ENCODE measurements around the gene KLF4. TPM values are rescaled to one million over a fixed set of nuclear protein-coding genes. Genes with fewer than 3 reads are reported as not detected.

Gene KLF4
- total RNA-seq, 4 donors from 2014 or later, result 67.4 to 82.5 (median 69.6) TPM

DNA sequence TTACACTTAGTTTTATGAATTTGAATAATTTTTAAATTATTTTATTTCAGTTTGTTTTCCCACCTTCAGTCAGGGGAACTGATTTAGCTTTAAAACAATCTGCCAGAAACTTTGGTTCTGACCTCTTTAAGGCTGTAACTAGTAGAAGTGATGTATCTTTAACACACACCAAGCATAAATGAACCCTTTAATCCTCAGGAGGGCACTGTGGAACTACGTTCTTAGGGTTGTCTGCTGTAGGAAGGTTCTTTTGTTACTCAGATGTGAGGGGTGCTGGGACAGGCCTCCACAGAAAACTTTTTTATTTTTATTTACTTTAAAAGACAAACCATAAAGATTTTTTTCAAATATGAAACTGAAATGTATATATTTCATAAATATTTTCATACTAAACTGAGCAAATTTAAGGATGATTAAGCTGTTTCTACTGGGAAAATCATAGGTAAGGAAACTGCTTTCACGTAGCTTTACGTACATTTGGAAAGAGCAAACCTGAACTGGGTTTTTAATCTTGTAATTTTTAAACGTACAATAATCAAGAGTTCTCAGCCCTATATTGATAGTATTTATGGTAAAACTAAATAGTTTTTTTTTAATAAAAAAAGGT, 5.3 kb downstream of the KLF4 start:
- TF ChIP-seq, protein P1, sequence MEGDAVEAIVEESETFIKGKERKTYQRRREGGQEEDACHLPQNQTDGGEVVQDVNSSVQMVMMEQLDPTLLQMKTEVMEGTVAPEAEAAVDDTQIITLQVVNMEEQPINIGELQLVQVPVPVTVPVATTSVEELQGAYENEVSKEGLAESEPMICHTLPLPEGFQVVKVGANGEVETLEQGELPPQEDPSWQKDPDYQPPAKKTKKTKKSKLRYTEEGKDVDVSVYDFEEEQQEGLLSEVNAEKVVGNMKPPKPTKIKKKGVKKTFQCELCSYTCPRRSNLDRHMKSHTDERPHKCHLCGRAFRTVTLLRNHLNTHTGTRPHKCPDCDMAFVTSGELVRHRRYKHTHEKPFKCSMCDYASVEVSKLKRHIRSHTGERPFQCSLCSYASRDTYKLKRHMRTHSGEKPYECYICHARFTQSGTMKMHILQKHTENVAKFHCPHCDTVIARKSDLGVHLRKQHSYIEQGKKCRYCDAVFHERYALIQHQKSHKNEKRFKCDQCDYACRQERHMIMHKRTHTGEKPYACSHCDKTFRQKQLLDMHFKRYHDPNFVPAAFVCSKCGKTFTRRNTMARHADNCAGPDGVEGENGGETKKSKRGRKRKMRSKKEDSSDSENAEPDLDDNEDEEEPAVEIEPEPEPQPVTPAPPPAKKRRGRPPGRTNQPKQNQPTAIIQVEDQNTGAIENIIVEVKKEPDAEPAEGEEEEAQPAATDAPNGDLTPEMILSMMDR (IDR thresholded peaks at IDR 0.05; ENCODE audit: low read depth), result no peak

DNA sequence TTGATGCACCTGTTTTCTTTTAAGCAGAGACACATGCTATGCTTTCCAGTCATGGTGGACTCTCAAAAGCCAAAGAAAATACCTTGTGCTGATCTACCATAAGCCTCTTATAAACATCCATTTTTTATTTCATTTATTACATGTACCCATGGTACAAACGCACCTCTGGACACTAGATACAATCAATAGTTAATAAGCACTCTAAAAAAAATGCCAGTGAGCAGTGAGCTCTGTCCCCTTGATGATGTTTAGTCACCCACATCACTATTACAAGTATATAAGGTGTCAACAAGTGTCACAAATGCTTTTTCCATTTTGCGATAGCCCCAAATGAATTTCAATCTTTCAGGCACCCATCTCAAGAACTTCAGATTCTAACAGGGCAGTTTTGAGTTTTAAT, 5.9 kb downstream of the KLF4 start:
- TF ChIP-seq, protein P1 (IDR thresholded peaks at IDR 0.05; ENCODE audit: low read depth), result no peak

DNA sequence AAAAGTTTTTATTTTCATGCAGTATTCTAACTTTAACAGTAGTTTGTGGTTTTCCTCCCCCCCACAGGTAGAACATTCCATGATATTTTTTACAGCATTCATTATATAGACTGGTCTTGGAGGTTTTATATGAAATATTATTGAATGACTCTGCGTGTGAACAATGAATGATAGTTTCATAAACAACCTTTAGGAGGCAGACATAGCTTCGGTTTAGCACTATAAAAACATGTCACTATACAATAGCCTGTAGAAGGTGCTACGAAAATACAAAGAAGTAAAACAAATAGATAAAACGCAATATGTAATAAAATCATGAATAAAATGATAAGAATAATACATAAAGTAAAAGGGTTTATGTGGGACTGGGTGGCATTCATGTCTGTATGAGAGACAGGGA, 8.5 kb downstream of the KLF4 start:
- TF ChIP-seq, protein P1 (IDR thresholded peaks at IDR 0.05; ENCODE audit: low read depth), result no peak

DNA sequence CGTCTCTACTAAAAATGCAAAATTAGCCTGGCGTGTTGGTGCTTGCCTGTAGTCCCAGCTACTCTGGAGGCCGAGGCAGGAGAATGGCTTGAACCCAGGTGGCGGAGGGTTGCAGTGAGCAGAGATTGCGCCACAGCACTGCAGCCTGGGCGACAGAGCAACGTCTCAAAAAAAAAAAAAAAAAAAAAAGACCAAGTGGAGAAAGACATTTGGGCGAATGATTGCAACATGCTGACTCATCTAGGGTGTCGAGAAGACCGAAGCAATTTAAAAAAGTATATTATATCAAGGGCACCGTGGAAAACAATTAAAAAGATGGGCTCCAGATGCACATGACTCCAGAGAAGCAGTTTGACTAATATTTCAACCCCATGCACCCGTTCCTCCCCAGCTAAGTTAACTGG, 9.2 kb downstream of the KLF4 start:
- TF ChIP-seq, protein P1 (IDR thresholded peaks at IDR 0.05; ENCODE audit: low read depth), result no peak

DNA sequence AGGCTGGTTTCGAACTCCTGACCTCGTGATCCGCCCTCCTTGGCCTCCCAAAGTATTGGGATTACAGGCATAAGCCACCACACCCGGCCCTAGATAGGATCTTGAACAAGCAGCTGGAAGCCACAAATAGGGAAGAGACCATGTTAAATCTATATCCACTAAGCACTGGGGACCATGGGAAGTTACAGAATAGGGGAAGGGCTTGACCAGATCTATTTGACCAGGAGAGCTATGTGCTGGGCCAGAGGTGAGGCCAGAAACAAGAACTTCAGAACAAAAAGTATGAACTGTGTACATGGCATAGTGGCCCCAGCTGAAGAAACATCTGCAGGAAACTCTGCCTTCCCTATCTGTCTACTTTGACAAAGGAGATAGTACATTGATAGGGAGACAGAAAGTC, 10.8 kb downstream of the KLF4 start:
- TF ChIP-seq, protein P1 (IDR thresholded peaks at IDR 0.05; ENCODE audit: low read depth), result no peak

DNA sequence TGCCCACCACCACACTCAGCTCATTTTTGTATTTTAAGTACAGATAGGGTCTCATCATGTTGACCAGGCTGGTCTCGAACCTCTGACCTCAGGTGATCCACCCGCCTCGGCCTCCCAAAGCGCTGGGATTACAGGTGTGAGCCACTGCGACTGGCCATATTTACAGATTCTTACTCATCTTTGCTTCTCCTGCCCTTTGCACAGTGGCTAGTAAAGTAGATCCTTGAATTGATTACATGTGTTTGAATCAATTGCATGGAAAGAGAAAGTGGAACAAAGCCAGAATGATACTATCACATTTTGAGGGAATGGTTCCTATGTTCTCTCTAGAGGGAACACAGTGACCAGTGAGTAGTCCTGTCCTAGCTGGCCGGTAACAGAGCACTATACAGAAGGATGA, 15.4 kb downstream of the KLF4 start:
- TF ChIP-seq, protein P1 (IDR thresholded peaks at IDR 0.05; ENCODE audit: low read depth), result no peak

DNA sequence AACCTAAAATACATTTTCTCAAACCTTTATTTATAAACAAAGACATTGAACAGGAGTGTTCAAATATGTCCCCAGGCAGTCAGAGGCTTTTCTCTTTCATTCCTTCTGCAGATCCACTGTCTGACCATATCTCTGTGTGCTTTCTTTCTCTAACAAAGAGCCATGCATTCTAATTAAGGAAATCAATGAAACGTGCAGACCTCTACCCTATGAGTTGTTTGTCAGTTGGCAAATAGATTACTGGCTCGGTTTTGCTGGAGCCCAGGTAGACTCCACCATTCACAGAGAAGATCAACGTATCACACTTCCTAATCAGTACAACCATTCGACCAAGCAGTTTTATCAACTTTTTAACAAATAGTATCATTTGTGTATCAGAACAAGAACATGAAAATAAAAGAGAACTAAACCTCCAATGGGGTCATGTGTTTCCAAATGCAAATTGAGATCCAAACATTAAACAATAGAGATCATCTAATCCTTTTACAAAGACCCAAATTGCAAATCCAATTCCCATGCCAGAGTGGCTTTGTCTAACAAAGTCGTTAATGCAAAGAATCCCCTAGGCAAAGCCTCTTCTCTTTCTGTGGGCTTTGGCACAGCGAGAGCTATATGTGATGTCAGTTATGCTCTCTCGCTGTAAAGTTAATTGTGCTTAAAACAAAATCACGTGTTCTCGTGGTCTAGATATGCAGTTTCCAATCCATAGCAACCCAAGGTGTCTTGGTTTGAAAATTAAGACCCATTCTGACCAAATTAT, 16.8 kb downstream of the KLF4 start:
- TF ChIP-seq, protein P1 (IDR thresholded peaks at IDR 0.05; ENCODE audit: low read depth), result no peak
